CD4-positive, alpha-beta T cell treated with Interleukin-6 for 4 hours (primary cell): ENCODE measurements around the gene AEN.

Experiments used
- DNase-seq: peaks from one replicate; pipeline ENCODE4 v3.0.0-alpha.2; 2020; ENCODE audit warnings: mixed read lengths

The AEN gene

GRCh38 chr15:88681610-88682221, 60.6 kb downstream of the AEN start:
- DNase-seq: no peak
